GM21381 (cell line): Measurements from ENCODE around the gene LYSMD4.

Source experiments
- ATAC-seq: cut with Tn5 transposase; IDR thresholded peaks from one replicate; pipeline ENCODE4 v1.9.1; 2021; ENCODE audit warnings: mild to moderate bottlenecking, moderate library complexity; ENCODE audit not compliant: unreplicated experiment

Gene LYSMD4

DNA sequence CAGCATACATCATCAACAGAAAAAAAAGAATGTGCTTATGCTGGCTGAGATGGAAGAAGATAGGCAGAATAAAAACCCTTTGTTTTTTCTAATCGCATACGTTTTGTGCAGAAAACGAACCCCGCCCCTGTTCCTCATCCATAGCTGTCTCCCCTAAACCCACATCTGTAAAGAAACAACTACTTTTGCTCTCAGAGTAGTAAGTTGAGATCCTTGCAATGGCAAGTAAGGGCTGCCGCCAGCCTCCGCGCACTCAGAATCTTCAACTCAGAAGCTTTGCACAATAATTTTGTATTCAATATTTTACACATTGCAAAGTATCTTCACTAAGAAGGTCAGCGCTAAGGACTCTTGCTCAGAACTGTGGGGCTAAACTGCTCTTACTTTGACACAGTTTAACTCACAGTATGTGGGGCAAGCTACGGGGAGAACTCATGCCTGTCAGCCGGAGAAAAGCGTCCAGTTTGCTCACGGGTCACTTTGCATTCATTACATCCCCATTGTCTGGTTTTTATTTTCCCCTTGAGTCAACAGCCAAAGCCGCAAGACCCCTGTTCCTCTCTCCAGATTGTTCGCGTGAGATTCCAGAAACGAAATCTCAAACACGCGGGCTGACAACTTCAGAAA lies 1.0 kb downstream of the LYSMD4 start:
- no peak for ATAC-seq

DNA sequence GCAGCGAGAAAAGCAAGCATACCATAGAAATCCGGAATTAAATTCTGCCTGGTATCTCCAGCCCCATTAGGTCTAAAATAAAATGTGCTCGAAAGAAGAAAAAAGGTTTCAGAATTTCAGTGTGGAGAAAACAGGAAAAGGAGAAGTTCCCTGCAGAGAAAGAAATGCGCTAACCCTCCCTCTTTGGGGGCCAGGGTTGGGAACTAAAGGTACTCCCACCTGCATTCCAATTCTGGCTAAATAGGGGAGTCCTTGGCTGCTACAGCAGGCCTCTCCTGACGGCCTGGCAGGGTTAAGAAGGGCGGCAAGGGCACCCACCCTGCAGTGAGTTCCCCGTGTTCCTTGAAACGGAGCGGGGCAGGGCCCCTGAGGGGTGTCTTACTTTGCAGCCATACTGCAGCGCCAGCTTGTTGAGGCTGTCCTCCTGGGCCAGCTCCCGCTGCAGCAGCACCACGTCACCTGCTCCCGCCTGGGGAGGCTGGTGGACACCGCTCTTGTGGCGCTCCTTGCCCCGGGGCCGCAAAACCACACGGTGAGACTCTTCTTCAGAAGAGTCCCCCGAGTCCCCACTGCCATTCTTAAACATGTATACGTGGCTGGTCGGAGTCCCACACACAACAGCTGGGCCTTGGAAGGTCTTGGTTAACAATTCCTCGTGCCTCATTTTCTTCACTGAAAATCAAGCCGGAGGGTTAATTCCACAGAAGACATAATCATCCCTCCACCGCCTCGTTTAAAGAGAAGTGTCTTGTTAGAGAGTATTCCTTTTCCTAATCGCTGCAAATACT lies 1.7 kb downstream of the LYSMD4 start:
- no peak for ATAC-seq

DNA sequence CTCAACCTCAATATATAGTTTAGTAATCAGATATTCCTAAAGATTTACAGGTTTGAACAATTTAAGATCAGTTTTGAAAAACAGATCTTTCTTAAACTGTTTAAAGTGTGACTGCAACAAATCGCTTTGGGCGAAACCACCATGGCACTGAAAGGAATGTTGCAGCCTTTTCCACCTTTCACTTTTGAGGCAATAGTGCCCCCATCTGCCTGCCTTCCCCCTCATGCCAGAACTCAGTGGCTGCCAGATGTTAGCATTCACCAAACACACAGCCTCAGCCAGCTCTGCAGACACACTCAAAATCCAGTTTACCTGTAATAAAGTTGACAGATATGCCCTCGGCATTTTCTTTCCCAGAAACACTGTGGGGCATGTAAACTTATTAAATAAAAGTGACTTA lies 3.3 kb downstream of the LYSMD4 start:
- ATAC-seq, result no peak

DNA sequence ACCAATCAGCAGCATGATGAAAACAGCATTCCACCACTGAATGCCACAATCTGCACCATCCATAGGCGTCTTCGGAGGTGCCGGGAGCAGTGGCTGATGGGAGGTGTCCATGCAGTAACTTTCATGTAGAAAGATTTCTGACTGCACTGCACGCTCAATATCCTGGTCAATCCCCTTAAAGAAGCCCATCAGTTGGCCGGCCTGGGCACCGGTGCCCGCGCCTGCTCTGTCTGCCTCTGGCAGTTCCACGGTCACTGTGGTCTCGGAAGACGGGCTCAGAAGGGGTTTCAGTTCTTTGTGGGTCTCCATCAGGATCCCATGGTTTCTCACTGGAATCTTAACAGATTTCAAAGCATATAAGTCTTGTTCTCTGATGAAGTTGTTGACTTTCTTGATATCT lies 3.9 kb downstream of the LYSMD4 start:
- no peak for ATAC-seq

DNA sequence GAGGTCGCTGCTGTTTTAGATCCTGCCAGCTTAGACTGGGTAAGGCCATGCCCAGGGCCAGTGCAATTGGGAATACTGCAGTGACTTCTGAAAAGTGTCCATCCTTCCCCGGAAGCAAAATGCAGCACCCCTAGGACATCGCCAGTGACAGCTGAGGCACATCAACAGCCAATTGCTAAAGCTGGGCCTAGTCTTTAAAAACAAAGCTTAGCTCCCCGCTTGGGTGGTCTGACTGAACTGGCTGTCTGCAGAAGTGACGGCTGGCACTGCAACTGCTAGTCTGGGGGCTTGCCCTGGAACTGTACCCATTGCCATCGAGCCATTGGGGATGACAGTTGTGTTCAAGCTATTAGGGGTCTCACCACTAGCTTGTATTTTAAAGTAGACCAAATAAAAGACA lies 4.3 kb downstream of the LYSMD4 start:
- ATAC-seq, result no peak

DNA sequence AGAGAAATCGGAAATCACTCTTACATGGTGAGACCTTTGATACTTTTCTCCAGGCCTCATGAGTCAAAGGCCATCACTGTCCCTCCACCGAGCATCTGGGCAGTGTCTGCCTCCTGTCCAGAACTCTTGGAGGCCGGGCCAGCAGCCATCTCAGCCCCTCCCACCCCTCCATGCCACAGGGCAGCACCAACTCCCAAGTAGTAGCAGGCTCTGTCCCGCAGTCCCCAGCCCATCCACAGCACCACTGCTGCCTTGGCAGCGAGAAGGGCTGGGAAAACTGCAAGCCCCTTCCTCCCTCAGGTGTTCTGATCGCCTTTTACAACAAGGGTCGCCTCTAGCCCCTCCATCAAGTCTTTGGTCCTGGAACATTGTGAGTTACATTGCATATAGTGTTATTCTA lies 5.5 kb downstream of the LYSMD4 start:
- no peak for ATAC-seq

DNA sequence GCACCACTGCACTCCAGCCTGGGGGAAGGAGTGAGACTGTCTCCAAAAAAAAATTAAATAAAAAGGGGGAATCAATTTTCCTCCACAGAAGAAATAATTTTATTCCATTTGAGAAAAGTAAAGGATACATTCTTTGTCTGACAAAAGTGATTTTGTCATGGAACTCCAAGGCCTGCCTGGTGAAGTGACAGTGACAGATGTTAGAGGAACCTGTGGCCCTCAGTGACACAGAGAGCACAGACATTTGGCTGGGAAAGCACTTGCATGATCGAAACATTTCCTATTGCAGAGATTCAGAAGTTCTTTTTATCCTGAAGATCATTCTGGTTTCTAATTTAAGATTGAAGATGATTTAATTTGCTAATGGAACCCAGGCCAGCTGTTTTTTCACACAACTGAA lies 5.9 kb downstream of the LYSMD4 start:
- ATAC-seq, result no peak

DNA sequence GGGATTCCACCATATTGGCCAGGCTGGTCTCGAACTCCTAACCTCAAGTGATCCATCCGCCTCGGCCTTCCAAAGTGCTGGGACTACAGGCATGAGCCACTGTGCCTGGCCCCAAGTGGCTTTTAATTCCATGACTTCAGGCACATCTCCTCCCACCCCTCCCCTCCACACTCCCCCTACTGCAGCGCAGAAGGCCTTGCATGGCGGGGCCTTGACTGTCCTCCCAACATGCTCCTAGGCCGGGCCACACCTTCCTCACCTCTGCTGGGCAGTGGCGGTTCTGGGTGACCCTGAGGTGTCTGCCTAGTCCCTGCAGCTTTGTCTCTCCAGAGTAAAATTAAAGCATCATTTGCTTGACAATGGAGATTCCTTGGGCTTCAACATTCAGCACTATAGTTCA lies 6.9 kb downstream of the LYSMD4 start:
- no peak for ATAC-seq

DNA sequence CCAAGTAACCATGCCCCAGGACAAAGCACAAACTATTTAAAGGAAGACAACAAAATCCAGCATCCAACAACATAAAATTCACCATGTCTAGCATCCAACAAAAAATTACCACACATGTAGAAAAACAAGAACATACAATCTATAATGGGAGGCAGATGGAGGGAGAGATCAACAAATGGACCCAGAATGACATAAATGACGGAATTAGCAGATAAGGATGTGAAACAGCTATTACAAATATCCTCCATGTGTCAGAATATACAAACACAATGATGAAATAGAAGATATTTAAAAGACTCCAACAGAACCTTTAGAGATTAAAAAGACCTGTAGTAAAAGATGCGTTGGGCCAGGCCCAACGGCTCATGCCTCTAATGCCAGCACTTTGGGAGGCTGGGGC lies 10.8 kb downstream of the LYSMD4 start:
- ATAC-seq, result no peak

DNA sequence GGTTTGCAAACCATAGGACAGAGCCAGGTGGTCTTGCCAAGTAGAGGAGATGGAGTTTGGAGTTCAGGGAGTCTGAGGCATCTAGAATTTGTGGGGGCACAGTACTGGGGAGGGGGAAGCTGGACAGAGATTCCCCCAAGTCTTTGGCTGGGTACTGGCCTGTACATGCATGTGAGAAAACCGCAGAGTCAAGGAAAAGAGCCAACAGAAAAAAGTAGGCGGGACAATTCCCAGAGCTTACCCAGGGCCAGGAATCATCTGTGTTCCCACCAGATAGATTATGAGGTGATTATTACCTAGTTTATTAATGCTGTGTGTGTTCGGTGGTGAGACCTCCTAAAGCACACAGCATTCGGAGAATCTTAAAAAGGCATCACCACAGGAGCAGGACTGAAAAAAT lies 11.3 kb downstream of the LYSMD4 start:
- ATAC-seq, result no peak

DNA sequence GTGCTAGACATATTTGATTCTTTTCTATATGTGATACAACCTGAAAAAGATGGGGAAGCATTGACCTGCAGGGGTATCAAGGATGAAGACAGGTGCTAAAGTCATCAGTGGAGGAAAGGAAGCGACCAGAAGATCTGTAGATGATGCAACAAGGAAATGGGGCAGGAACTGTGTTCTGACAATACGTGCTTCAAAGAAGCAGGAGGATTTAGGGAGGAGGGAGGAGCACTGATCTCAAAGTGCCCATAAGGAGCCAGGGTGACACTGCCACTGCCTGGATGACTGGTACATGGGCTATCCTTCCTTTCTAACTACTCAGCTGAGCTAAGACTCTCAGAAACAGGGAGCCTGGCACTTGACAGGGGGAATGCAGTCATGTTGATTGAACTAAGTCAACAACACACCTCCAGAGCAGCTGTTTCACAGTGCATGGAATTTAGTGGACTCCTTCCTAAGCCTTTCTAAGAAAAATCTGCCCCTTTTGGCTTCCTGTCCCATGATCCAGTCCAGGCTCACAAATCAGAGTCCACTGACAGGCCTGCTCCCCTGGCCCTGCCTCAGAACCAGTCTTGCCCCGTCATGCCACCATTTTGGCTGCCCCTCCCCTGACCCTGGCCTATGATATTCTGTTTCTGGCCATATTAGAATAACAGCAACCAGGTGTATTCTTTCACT lies 12.0 kb downstream of the LYSMD4 start:
- no peak for ATAC-seq

DNA sequence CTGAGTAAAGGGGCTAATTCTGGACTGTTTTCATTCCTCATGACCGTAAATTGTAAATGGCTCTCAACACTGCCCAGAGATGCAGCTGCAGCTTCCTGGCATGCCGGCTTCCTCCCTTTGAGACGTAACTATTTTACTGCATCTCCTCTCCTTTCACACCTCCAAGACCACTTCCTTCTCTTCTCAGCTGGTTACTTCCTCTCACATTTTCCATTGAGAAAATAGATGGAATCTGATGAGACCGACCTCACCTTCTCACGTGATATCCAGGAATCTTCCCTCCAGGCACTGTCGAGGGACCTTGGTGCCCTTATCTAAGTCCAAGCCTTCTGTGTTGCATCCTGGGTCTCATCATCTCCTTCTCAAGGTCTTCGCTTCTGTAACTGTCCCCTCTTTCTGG lies 12.7 kb downstream of the LYSMD4 start:
- ATAC-seq, result no peak

DNA sequence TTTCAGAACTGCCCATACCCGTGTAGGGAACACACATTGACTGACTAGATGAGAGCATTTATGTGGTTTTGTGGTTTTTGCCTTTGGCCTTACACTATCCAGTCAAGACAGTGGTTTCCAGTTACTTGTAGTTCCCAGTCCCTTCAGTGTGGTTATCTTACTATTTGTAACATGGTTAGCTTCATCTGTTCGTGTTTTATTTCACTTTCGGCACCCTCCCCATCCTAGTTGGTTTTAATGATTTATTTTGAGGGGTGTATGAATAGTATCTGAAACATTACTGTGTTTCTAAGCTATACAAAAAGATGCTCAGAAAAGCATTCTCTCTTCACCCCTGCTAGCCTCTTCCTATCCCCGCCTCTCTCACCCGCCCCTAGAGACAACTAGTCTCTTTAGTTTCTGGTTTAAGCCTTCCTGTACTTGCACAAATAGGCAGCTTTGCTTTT lies 14.1 kb downstream of the LYSMD4 start:
- ATAC-seq, result peak; percentile 83

DNA sequence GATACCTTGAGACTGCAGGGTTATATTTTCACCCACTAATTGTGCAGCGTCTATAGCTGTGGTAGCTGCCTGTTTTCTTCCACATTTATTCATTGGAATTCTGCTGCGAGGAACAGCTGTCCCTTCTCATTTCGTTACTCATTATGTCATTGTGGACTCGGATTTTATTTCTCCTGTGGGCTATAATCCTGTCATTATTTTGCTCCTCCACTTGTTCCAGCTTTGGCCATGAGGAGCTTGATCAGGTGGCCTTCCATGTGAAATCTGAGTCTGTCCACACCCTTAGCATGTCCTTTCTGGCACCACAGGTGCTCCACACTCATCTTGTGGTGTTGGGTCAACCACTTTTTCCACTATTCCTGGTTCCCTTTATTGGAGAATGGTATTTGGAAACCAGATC lies 14.8 kb downstream of the LYSMD4 start:
- ATAC-seq, result no peak

DNA sequence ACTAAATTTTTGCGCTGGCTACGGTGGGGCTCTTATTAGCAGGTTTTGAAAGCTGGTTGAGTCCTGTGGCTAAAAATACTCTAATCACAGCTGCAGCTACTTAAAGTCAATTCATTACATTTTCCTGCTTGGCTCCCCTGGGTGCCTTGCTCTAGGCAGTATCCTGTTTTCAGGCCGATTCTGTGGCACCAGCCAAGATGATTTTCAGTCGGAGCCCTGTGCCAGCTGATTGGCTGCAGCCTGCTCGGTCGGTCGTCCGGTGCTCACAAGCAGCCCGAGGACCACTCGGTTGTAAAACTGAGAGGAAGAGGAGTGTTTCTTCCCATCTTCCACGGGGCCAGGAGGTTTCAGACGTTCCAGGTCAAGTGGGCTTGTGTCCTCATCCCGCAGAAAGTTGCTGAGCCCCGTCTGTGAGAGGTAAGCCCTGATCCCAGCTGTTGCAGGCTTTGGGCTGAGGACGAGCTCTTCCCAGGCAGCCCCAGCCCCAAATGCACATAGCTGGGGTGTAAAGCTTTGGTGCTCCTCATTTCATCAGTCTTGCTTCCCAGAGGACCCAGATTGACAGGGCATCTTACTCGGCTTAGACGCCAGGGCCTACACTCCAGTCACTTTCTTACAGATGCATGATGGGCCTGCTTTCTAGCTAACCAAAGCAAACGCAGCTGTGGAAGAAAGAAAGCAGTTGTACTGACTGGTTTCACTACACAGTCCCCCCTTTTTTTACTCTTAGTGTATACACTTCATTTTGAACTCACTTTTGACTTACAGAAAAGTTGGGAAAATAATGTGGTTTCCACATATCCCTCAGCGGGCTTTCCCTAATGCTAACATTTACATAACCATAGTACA lies 15.9 kb downstream of the LYSMD4 start:
- peak; percentile 23 for ATAC-seq

DNA sequence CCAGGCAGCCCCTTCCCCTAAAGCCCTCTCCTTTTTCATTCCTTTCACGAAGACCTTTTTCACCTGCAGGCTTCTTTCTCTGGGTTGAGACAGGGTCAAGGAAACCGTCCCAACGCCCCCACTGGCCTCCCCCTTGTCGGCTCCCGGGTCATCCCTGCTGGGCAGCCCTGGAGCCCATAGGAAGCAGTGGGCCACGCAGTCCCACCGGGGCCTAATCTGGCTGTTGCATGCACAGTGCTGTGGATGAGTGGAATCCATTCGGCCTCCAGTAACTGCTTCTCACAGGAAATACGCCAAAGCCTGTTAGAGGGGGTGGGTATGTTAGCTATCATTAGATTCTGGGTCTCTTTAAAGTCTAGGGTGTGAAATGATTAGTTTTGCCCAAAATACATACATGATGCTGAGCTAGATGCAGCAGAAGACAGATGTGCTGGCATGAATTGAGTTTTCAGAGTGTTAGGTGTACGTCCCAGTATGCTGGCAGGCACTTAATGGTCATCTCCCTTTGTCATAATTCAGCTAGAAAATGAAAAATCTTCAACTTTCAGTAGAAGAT lies 16.6 kb downstream of the LYSMD4 start:
- ATAC-seq, result no peak

DNA sequence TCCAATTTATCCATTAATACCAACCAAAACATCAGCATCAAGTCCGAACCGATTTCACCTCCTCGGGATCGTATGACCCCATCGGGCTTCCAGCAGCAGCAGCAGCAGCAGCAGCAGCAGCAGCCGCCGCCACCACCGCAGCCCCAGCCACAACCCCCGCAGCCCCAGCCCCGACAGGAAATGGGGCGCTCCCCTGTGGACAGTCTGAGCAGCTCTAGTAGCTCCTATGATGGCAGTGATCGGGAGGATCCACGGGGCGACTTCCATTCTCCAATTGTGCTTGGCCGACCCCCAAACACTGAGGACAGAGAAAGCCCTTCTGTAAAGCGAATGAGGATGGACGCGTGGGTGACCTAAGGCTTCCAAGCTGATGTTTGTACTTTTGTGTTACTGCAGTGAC lies 20.8 kb downstream of the LYSMD4 start:
- no peak for ATAC-seq

DNA sequence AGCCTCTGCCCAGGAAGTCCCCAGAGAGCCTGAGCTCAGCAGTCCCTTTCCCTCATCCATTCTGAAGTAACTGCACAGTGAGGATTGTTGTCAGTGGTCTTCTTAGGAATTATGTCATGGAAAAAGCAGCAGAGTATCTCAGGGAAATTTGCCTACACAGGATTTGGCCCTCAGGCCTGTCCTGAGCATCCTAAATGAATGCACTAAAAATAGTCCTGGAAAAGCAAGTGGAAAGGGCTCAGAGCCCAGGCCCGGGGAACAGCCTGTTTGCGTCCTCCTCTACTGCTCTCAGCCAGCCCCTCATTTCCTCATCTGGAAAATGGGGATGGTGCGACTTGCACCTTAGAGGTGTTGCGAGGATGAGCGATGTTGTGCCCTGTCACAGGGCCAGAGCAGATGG lies 21.6 kb downstream of the LYSMD4 start:
- ATAC-seq, result no peak

DNA sequence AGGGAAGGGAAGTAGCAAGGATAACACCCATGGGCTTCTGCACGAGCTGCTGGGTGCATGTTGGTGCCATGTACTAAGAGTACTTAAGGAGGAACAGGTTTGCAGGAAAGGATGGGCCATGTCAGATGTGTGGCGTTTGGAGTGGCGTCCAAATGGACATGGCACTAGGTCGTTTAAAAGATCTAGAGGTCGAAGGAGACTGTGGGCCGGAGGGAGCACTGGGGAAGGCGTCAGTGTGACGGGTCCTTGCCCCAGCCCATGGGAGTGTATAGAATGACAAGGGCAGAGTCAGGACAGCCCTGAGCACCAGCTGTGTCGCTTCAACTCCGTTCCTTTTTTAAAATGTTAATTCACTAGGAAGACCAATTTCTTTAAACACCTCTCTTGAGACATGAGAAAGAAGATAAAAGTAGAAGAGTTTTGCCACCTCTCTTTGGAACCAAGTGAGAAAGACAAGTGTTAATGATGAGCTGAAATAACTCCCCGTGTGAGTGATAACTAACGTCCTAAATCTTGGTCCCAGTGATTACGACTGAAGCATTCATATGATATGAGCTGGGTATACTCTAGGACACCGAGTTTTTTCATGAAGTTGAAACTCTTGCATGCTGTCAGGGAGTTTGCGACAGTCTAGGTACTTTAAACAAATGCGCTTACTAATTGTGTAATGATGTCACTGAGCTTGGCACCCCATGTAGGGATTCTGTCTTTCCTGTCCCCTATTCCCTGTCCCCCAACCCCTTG lies 23.8 kb downstream of the LYSMD4 start:
- no peak for ATAC-seq

DNA sequence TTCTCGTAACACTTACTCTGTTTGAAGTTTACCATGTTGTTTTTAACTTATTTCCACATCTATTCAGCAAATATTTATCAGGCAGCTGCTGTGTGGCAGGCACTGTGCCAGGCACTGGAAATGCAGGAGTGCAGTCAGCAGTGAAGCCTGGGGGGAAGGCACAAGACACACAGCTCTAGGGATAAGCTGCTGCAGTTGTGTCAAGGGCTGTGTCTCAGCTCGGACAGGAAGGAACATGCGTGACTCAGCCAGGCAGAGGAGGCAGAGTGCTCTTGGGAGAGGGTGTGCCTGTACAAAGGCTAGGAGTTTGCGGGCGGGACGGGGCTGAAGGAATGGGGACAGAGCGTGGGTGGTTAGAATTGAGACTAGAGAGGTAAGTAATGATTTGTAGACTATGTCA lies 24.7 kb downstream of the LYSMD4 start:
- no peak for ATAC-seq
